Small intestine (tissue), 7 donors: ENCODE measurements around the gene TMSB4X. TPM values are rescaled to one million over a fixed set of nuclear protein-coding genes. Genes with fewer than 3 reads are reported as not detected.
"Not testable (repeated sequence)": the region's sequence is repeated elsewhere in the genome, so short reads cannot be mapped to it uniquely, and the experiment has no call there.

Source experiments
- DNase-seq, 2 donors: peaks; one replicate each; pipeline versions ENCODE4 v3.0.0 to v3.0.0-alpha.2; 2013
- FAIRE-seq: peaks from 2 replicates; lab custom pipeline; 2012; peaks lifted over from hg19 to GRCh38; lab: Jason Lieb, UNC
- H3K27ac ChIP-seq, 3 donors: one replicate each; pipeline ENCODE4 v1.5.1; 2013; ENCODE audit warnings: low read length in 2 of 3, mild to moderate bottlenecking in 2 of 3, control low read depth in 1 of 3, inconsistent platforms in 1 of 3, low read depth in 1 of 3, moderate library complexity in 1 of 3
- H3K27me3 ChIP-seq, 3 donors: one replicate each; pipeline ENCODE4 v1.6.1; 2013; ENCODE audit warnings: low read length in 3 of 3, inconsistent platforms in 1 of 3; ENCODE audit not compliant: control insufficient read depth in 3 of 3, insufficient read depth in 3 of 3
- H3K36me3 ChIP-seq, 3 donors: one replicate each; pipeline ENCODE4 v1.6.1; 2013; ENCODE audit warnings: low read length in 3 of 3, inconsistent platforms in 1 of 3, low read depth in 1 of 3, mild to moderate bottlenecking in 1 of 3, moderate library complexity in 1 of 3; ENCODE audit not compliant: control insufficient read depth in 3 of 3, insufficient read depth in 2 of 3
- H3K4me1 ChIP-seq, 3 donors: one replicate each; pipeline ENCODE4 v1.6.1; 2013; ENCODE audit warnings: low read length in 2 of 3, inconsistent platforms in 1 of 3, low read depth in 1 of 3, mild to moderate bottlenecking in 1 of 3, moderate library complexity in 1 of 3; ENCODE audit not compliant: control insufficient read depth in 3 of 3, insufficient read depth in 2 of 3
- H3K4me3 ChIP-seq, 3 donors: one replicate each; pipeline ENCODE4 v1.5.1; 2013; ENCODE audit warnings: low read length in 3 of 3, control low read depth in 1 of 3, inconsistent platforms in 1 of 3, low read depth in 1 of 3, mild to moderate bottlenecking in 1 of 3, moderate library complexity in 1 of 3
- H3K9me3 ChIP-seq, 2 donors: one replicate each; pipeline ENCODE4 v1.6.1; 2013; ENCODE audit warnings: low read depth in 1 of 2, low read length in 1 of 2; ENCODE audit not compliant: control insufficient read depth in 2 of 2, insufficient read depth in 1 of 2
- WGBS, 3 donors: extraction: QIAGEN DNeasy Blood & Tissue Kit; methylation state at CpG; one replicate each; pipeline ENCODE4 v1.1.7; 2013; 5-methylcytosine and 5-hydroxymethylcytosine counted together
- polyA plus RNA-seq, 4 donors: library from polyadenylated mRNA; stranded (reverse) in 3 of 4; unstranded in 1 of 4; fragments of 200-250 nt in 3 of 4; fragments of 120-200 nt in 1 of 4; gene quantifications; one replicate each; pipeline versions ENCODE4 v1.2.1 to v1.2.3, GENCODE V29; 2013
- donor health status: healthy with polysubstance abuse.
- donor health status: control.
- donor health status: control.
- donor health status: Bipolar disorder and iron deficiency.
- donor health status: healthy.

Gene TMSB4X
- polyA plus RNA-seq, 4 donors = 2,435 to 6,707 (median 4,378) TPM

GRCh38 chrX:12955882-12956703 lies 18.8 kb upstream of the TMSB4X start:
- Histone ChIP-seq H3K27me3 (no peaks in the 10 kb centered on the region), H3K4me3 (no peak overlapping the region), H3K4me1 (peaks cover 0 to 12% (median 0%) of the 10 kb centered on the region in 3 donors), H3K9me3 (no peaks in the 10 kb centered on the region), H3K27ac (peak overlapping the region; percentile 66 to 96 (median 71)), H3K36me3 (no peaks in the 10 kb centered on the region)
- FAIRE-seq (no peak), DNase-seq (peak in 1 of 2 donors; percentile 29)
- 49 to 67% (median 54%) methylated on average over 20 of the region's 20 CpGs for WGBS, 3 donors

- WGBS, 3 donors = 51 to 65% (median 53%) methylated on average over 8 of the region's 8 CpGs
- DNase-seq = peak; percentile 53 to 54
- FAIRE-seq = peak; percentile 84
Observed at GRCh38 chrX:12956704-12957534, 18.0 kb upstream of the TMSB4X start.

GRCh38 chrX:12958059-12958458 lies 16.9 kb upstream of the TMSB4X start:
- peak overlapping the region in 2 of 3 donors; percentile 23 to 74 for H3K27ac ChIP-seq

More at GRCh38 chrX:12956704-12957534, 18.0 kb upstream of the TMSB4X start:
- no peak overlapping the region for H3K4me3 ChIP-seq
- H3K27me3 ChIP-seq = no peaks in the 10 kb centered on the region
- no peaks in the 10 kb centered on the region for H3K36me3 ChIP-seq
- peaks cover 0 to under 1% of the 10 kb centered on the region in 2 donors for H3K9me3 ChIP-seq
- H3K27ac ChIP-seq = peak overlapping the region; percentile 35 to 96 (median 66)
- peaks cover 0 to 12% (median 0%) of the 10 kb centered on the region in 3 donors for H3K4me1 ChIP-seq

GRCh38 chrX:12958461-12958860 lies 16.4 kb upstream of the TMSB4X start:
- Histone ChIP-seq H3K27ac (no peak overlapping the region), H3K9me3 (peaks cover 0 to 5% of the 10 kb centered on the region in 2 donors), H3K4me3 (no peak overlapping the region), H3K36me3 (no peaks in the 10 kb centered on the region), H3K4me1 (peaks cover 0 to 12% (median 0%) of the 10 kb centered on the region in 3 donors), H3K27me3 (no peaks in the 10 kb centered on the region)
- FAIRE-seq = no peak
- DNase-seq = no peak
- WGBS, 3 donors = 79 to 98% (median 95%) methylated on average over 4 of the region's 4 CpGs

More at GRCh38 chrX:12958059-12958458, 16.9 kb upstream of the TMSB4X start:
- no peaks in the 10 kb centered on the region for H3K36me3 ChIP-seq
- DNase-seq (no peak), FAIRE-seq (no peak)
- peaks cover 0 to 12% (median 0%) of the 10 kb centered on the region in 3 donors for H3K4me1 ChIP-seq
- H3K4me3 ChIP-seq = no peak overlapping the region
- 39 to 60% (median 47%) methylated on average over 5 of the region's 5 CpGs for WGBS, 3 donors
- H3K27me3 ChIP-seq = no peaks in the 10 kb centered on the region
- peaks cover 0 to 5% of the 10 kb centered on the region in 2 donors for H3K9me3 ChIP-seq

GRCh38 chrX:12961196-12961718 lies 13.7 kb upstream of the TMSB4X start:
- 42 to 70% (median 66%) methylated on average over 2 of the region's 2 CpGs for WGBS, 3 donors
- no peak for DNase-seq
- Histone ChIP-seq H3K9me3 (peaks cover 0 to 5% of the 10 kb centered on the region in 2 donors), H3K4me3 (no peak overlapping the region), H3K4me1 (peaks cover 0 to 8% (median 0%) of the 10 kb centered on the region in 3 donors), H3K27me3 (no peaks in the 10 kb centered on the region), H3K27ac (peak overlapping the region in 1 of 3 donors; percentile 46), H3K36me3 (no peaks in the 10 kb centered on the region)
- no peak for FAIRE-seq

- WGBS, 3 donors = 78 to 87% (median 85%) methylated on average over 4 of the region's 4 CpGs
- Histone ChIP-seq H3K9me3 (peaks cover 0 to 5% of the 10 kb centered on the region in 2 donors), H3K36me3 (no peaks in the 10 kb centered on the region), H3K4me3 (no peak overlapping the region), H3K27ac (peak overlapping the region in 1 of 3 donors; percentile 46), H3K27me3 (no peaks in the 10 kb centered on the region), H3K4me1 (peaks cover 0 to 2% (median 0%) of the 10 kb centered on the region in 3 donors)
- no peak for DNase-seq
- FAIRE-seq = no peak
Observed at GRCh38 chrX:12962041-12962504, 12.8 kb upstream of the TMSB4X start.

- DNase-seq = not testable (repeated sequence)
- 90 to 95% methylated on average over 28 of the region's 52 CpGs; no CpG with 5 or more reads in 1 of the 3 donors for WGBS, 3 donors
Observed at GRCh38 chrX:12963210-12963850, 11.6 kb upstream of the TMSB4X start.

More at GRCh38 chrX:12963210-12963850, 11.6 kb upstream of the TMSB4X start:
- H3K27ac ChIP-seq, H3K9me3 ChIP-seq, H3K36me3 ChIP-seq, FAIRE-seq, H3K4me3 ChIP-seq, H3K4me1 ChIP-seq, H3K27me3 ChIP-seq: not testable (repeated sequence)
